GM21360 (cell line): ENCODE results near the gene MYCBPAP.

Experiments used
- ATAC-seq: cut with Tn5 transposase; IDR thresholded peaks from one replicate; pipeline ENCODE4 v1.9.1; 2021; ENCODE audit warnings: mild to moderate bottlenecking, moderate library complexity; ENCODE audit not compliant: unreplicated experiment

MYCBPAP gene

DNA sequence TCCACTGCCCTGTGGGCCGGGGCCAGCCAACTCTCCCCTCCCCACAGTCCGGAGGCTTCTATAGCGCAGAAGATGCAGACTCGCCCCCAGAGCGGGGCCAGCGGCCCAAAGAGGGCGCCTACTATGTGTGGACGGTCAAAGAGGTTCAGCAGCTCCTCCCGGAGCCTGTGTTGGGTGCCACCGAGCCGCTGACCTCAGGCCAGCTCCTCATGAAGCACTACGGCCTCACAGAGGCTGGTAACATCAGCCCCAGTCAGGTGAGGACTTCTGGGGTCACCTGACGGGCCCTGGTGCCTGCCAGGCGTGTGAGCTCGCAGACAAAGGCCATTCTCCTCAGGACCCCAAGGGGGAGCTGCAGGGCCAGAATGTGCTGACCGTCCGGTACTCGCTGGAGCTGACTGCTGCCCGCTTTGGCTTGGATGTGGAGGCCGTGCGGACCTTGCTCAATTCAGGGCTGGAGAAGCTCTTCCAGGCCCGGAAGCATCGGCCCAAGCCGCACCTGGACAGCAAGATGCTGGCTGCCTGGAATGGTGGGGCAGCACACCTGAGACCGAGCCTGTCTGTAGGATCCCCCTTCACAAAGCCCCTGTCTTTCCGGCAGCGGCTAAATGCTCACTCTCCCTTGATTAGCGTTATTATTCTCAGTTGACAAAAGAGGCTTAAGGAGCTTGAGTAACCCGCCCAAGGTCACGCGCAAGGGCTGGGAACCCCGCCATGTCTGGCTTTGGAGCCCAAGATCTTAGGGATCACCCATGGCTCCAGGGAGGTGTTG is 42.6 kb downstream of the MYCBPAP start:
- no peak for ATAC-seq

DNA sequence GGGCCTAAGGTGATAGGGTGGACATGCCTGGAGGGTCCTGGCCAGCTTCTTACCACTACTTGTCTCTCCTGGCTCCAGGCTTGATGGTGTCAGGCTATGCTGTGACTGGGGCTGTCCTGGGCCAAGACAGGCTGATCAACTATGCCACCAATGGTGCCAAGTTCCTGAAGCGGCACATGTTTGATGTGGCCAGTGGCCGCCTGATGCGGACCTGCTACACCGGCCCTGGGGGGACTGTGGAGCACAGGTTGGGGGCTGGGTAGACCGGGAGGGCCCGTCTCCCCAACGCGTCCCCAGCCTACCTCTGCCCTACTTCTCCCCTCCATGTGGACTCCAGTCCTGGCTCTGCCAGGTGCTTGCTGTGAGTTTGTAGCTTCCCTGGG is 43.2 kb downstream of the MYCBPAP start:
- no peak for ATAC-seq

DNA sequence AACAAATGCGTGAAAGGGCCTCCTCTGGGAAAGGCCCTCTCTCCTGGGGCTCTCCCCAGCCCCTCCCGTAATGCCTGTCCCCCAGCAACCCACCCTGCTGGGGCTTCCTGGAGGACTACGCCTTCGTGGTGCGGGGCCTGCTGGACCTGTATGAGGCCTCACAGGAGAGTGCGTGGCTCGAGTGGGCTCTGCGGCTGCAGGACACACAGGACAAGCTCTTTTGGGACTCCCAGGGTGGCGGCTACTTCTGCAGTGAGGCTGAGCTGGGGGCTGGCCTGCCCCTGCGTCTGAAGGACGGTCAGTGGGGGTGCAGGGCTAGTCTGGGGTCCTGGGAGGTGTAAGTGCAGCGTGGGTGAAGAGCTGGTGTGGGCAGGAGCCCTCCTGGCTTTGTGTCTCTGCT is 43.6 kb downstream of the MYCBPAP start:
- ATAC-seq = no peak

DNA sequence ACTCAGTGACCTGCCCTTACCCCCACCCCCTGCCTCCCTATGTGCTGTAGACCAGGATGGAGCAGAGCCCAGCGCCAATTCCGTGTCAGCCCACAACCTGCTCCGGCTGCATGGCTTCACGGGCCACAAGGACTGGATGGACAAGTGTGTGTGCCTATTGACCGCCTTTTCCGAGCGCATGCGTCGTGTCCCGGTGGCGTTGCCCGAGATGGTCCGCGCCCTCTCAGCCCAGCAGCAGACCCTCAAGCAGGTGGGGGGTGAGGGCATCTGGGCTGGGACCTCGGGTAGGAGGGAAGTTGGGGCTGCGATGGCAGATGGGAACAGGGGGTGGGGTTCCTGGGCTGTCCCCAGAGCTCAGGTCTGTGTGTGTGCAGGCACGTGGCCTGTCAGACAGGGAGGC is 46.0 kb downstream of the MYCBPAP start:
- no peak for ATAC-seq

- ATAC-seq = no peak
Observed at GRCh38 chr17:50556803-50557202, 48.6 kb downstream of the MYCBPAP start.

- ATAC-seq = no peak
Observed at GRCh38 chr17:50557630-50558029, 49.4 kb downstream of the MYCBPAP start.

- ATAC-seq = no peak
Observed at GRCh38 chr17:50558091-50558490, 49.9 kb downstream of the MYCBPAP start.

- no peak for ATAC-seq
Observed at GRCh38 chr17:50558581-50558940, 50.3 kb downstream of the MYCBPAP start.

- ATAC-seq = no peak
Observed at GRCh38 chr17:50558941-50559614, 50.8 kb downstream of the MYCBPAP start.

GRCh38 chr17:50559674-50560184 is 51.5 kb downstream of the MYCBPAP start:
- no peak for ATAC-seq

- ATAC-seq = peak; percentile 81
Observed at GRCh38 chr17:50560185-50560824, 52.1 kb downstream of the MYCBPAP start, which contains the start of gene CACNA1G. Gene CACNA1G, plus strand, starts transcription at chr17:50560715. Its CDS starts 745 bp downstream, at chr17:50561460.

DNA sequence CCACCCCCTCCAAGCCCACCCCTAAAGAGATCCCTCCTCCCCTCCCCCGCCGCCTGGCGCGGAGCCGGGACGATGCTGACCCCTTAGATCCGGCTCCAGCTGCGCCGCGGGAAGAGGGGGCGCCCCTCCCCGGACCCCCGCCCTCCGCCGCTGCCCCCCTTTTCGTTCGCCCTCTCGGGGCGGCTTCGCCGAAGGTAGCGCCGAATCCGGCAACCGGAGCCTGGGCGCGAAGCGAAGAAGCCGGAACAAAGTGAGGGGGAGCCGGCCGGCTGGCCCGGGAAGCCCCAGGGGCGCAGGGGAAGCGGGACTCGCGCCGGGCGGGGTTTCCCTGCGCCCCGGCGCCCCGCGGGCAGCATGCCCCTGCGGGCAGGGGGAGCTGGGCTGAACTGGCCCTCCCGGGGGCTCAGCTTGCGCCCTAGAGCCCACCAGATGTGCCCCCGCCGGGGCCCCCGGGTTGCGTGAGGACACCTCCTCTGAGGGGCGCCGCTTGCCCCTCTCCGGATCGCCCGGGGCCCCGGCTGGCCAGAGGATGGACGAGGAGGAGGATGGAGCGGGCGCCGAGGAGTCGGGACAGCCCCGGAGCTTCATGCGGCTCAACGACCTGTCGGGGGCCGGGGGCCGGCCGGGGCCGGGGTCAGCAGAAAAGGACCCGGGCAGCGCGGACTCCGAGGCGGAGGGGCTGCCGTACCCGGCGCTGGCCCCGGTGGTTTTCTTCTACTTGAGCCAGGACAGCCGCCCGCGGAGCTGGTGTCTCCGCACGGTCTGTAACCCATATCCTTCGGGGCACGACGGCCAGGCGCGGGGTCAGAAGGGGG is 52.9 kb downstream of the MYCBPAP start:
- no peak for ATAC-seq

DNA sequence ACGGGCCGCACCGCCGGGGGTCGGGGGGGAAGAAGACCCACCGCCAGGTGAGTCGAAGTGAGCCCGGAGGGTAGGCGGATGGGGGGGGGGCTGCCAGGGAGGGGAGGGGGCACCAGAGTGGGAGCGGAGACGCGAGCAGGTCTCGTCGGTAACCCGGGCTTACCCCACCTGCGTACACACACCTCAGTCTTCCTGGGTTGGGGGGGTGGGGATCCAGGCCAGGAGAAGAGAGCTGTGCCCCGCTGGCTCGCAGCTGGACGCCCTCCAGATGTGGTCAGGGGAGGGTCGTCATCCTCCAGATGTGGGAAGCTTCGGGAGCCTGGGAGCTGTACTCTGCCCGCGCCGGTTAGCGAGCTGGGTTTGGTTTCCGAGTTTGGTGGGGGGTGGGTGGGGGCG is 53.5 kb downstream of the MYCBPAP start:
- ATAC-seq = no peak

DNA sequence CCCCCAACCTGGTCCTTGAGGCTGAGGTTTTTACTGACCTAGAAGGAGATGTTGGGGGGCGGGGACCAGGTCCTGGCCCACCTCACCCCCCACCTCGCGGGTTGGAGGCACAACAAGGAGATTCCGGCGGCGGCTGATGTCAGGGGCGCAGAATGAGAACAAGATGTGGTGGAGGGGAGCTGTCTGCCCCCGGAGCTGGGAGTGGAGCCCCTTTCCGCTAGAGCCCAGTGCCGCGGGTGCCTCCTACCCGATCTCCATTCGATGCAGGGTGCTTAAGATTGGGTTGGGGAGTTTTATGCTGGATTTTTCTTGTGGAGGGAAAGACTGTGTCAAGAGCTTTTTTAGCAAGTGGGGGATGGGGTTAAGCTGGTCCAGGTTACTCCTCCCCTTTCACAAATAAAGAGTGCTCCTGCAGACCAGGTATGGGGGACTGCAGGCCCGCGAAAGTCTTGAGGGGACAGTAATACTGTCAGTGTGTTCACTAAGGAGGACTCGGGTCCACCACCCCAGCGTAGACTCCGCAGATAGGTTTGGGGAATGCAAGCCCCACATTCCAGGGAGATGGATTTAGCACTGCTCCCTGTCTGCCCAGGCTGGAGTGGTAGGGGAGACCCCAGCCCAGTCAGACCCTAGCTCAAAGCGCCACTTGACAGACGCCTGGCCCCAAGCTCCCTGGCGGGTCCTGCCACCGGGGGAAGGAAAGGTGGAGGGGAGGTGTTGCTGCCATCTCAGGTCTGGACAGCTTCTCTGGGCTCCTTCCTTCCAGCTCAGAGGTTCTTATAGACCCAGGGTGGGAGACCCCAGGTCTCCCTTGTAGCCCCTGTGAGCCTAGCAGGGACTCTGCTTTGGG is 54.2 kb downstream of the MYCBPAP start:
- no peak for ATAC-seq

- ATAC-seq = no peak
Observed at GRCh38 chr17:50563092-50563511, 54.9 kb downstream of the MYCBPAP start.

DNA sequence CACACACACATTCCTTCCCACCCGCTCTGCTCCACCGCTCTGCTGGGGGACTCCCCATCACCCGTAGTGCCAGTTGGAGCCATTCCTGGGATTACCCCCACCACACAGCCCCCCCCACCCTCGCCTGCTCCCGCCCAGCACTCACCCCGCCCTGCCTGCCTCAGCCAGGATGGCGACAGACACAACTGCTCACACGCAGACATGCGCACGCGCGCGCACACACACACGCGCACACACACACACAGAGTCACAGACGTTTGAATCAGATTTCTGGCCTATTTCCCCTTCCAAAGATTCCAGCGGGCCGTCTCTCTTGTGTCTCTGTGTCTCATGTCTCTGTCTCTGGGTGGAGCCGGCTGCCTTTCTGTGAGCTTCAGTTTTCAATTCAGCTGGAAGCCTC is 56.7 kb downstream of the MYCBPAP start:
- ATAC-seq = no peak

- no peak for ATAC-seq
Observed at GRCh38 chr17:50565402-50566350, 57.4 kb downstream of the MYCBPAP start.

DNA sequence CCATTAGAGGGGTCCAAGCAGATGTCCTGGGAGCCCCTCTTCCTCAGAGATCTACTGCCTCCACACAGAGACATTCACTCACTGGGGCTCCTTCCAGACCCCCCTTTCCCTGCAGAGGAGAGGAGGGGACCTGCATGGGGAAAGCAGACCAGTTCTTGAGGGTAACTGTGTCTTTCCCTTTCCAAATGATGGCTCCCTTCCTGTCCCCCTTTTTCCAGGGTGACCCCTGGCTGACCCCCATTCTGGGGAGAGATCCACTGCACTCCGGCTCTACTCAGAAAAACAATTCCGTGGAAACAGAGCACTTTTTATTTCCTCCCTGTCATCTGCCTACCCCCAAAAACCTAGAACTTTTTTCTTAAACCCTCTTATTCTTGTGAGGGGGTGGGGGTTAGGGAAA is 58.6 kb downstream of the MYCBPAP start:
- ATAC-seq = no peak

DNA sequence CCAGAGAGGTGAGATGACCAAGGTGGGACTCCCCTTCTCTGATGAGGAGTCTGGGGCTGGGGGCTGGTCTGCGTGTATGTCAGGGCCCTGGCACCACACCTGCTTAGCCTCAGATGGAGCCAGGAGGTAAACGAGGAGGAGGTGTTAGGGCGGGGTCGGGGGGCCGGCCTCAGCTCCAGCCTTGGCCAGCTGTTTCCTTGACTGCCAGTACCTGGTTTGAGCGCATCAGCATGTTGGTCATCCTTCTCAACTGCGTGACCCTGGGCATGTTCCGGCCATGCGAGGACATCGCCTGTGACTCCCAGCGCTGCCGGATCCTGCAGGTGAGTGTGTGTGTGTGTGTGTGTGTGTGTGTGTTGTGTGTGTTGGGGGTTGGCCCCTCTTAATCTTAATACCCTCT is 60.4 kb downstream of the MYCBPAP start:
- ATAC-seq = no peak
